ENCODE data around the gene TDRD9.

The TDRD9 gene

GRCh38 chr14:103891667-103892215, 36.5 kb upstream of the TDRD9 start:
- peaks cover 6% of the 10 kb centered on the region; the same call in 1 of the 2 replicates for H3K27me3 ChIP-seq (ENCODE audit: insufficient read depth, low read length)

GRCh38 chr14:103892247-103892646, 36.0 kb upstream of the TDRD9 start:
- H3K79me2 ChIP-seq (ENCODE audit: insufficient read depth, low read length), result no peaks in the 10 kb centered on the region
- peaks cover under 1% of the 10 kb centered on the region; the same call in 1 of the 2 replicates for H3K27me3 ChIP-seq (ENCODE audit: insufficient read depth, low read length)
- H3K36me3 ChIP-seq (ENCODE audit: insufficient read depth, low read length), result no peaks in the 10 kb centered on the region
- no peaks in the 10 kb centered on the region for H3K9me2 ChIP-seq (ENCODE audit: low read depth, low read length)
- no peak overlapping the region for H2AFZ ChIP-seq (ENCODE audit: low read length)
- H3K27ac ChIP-seq (ENCODE audit: low read depth, low read length, poor library complexity, severe bottlenecking), result no peak overlapping the region
- H4K20me1 ChIP-seq (ENCODE audit: insufficient read depth, low read length), result no peaks in the 10 kb centered on the region
- H3K9ac ChIP-seq (ENCODE audit: low read length), result no peak overlapping the region
- no peaks in the 10 kb centered on the region for H3F3A ChIP-seq (ENCODE audit: insufficient read depth, low read length)
- H3K4me1 ChIP-seq (ENCODE audit: insufficient read depth, low read length, severe bottlenecking), result peaks cover 5% of the 10 kb centered on the region
- no peak overlapping the region for H3K4me3 ChIP-seq (ENCODE audit: low read depth, low read length, poor library complexity, severe bottlenecking)
- H3K9me3 ChIP-seq (ENCODE audit: low read length), result no peaks in the 10 kb centered on the region
- no peak overlapping the region for H3K4me2 ChIP-seq (ENCODE audit: low read length)
- TF ChIP-seq EZH2 (IDR thresholded peaks at IDR 0.05; ENCODE audit: borderline replicate concordance, low read length) (no peak), CTCF (IDR thresholded peaks at IDR 0.05; ENCODE audit: low read length) (no peak)

More at GRCh38 chr14:103891667-103892215, 36.5 kb upstream of the TDRD9 start:
- H2AFZ ChIP-seq (ENCODE audit: low read length), result no peak overlapping the region
- no peak overlapping the region for H3K27ac ChIP-seq (ENCODE audit: low read depth, low read length, poor library complexity, severe bottlenecking)
- H3F3A ChIP-seq (ENCODE audit: insufficient read depth, low read length), result no peaks in the 10 kb centered on the region
- no peak overlapping the region for H3K9ac ChIP-seq (ENCODE audit: low read length)
- no peak overlapping the region for H3K4me2 ChIP-seq (ENCODE audit: low read length)
- H3K9me2 ChIP-seq (ENCODE audit: low read depth, low read length), result no peaks in the 10 kb centered on the region
- no peak for TF ChIP-seq EZH2 (IDR thresholded peaks at IDR 0.05; ENCODE audit: borderline replicate concordance, low read length)
- no peak for TF ChIP-seq CTCF (IDR thresholded peaks at IDR 0.05; ENCODE audit: low read length)
- H3K4me3 ChIP-seq (ENCODE audit: low read depth, low read length, poor library complexity, severe bottlenecking), result no peak overlapping the region
- no peaks in the 10 kb centered on the region for H3K9me3 ChIP-seq (ENCODE audit: low read length)
- no peaks in the 10 kb centered on the region for H3K36me3 ChIP-seq (ENCODE audit: insufficient read depth, low read length)
- no peaks in the 10 kb centered on the region for H4K20me1 ChIP-seq (ENCODE audit: insufficient read depth, low read length)
- H3K79me2 ChIP-seq (ENCODE audit: insufficient read depth, low read length), result no peaks in the 10 kb centered on the region
- H3K4me1 ChIP-seq (ENCODE audit: insufficient read depth, low read length, severe bottlenecking), result peaks cover 5% of the 10 kb centered on the region

GRCh38 chr14:103894034-103894722, 34.1 kb upstream of the TDRD9 start:
- H3K4me1 ChIP-seq (ENCODE audit: insufficient read depth, low read length, severe bottlenecking), result peaks cover 3% of the 10 kb centered on the region
- TF ChIP-seq CTCF (IDR thresholded peaks at IDR 0.05; ENCODE audit: low read length) (no peak), EZH2 (IDR thresholded peaks at IDR 0.05; ENCODE audit: borderline replicate concordance, low read length) (no peak)

More at GRCh38 chr14:103894034-103894722, 34.1 kb upstream of the TDRD9 start:
- no peak overlapping the region for H3K4me3 ChIP-seq (ENCODE audit: low read depth, low read length, poor library complexity, severe bottlenecking)
- H4K20me1 ChIP-seq (ENCODE audit: insufficient read depth, low read length), result no peaks in the 10 kb centered on the region
- no peaks in the 10 kb centered on the region for H3K9me2 ChIP-seq (ENCODE audit: low read depth, low read length)
- H3F3A ChIP-seq (ENCODE audit: insufficient read depth, low read length), result no peaks in the 10 kb centered on the region
- no peaks in the 10 kb centered on the region for H3K9me3 ChIP-seq (ENCODE audit: low read length)
- H3K9ac ChIP-seq (ENCODE audit: low read length), result no peak overlapping the region
- no peaks in the 10 kb centered on the region for H3K36me3 ChIP-seq (ENCODE audit: insufficient read depth, low read length)
- no peak overlapping the region for H2AFZ ChIP-seq (ENCODE audit: low read length)
- H3K4me2 ChIP-seq (ENCODE audit: low read length), result no peak overlapping the region
- H3K27me3 ChIP-seq (ENCODE audit: insufficient read depth, low read length), result no peaks in the 10 kb centered on the region; the same call in 1 of the 2 replicates
- no peaks in the 10 kb centered on the region for H3K79me2 ChIP-seq (ENCODE audit: insufficient read depth, low read length)
- H3K27ac ChIP-seq (ENCODE audit: low read depth, low read length, poor library complexity, severe bottlenecking), result no peak overlapping the region
